DND-41 (cell line): ENCODE data around the gene KCNT2.

Experiments
- ATAC-seq: fragments of 200-7000 bp; cut with Tn5 transposase; 3 replicates; pipeline ENCODE4 v1.9.1; 2021; ENCODE audit warnings: low read depth; ENCODE audit not compliant: insufficient read depth
- DNase-seq: peaks from one replicate; pipeline ENCODE4 v3.0.0-alpha.2; 2020
- H2AFZ ChIP-seq: 2 replicates; pipeline ENCODE4 v1.6.0; 2012; ENCODE audit warnings: low read depth, low read length
- H3K27ac ChIP-seq: 2 replicates; pipeline ENCODE4 v1.5.1; 2012; ENCODE audit warnings: low read length, inconsistent platforms
- H3K27me3 ChIP-seq: fragments of 200-600 bp; sonication (generic); 2 replicates; pipeline ENCODE4 v1.6.0; 2012; ENCODE audit warnings: low read length, mild to moderate bottlenecking, inconsistent platforms; ENCODE audit not compliant: insufficient read depth, poor library complexity
- H3K36me3 ChIP-seq: 2 replicates; pipeline ENCODE4 v1.5.1; 2012; ENCODE audit warnings: low read length, inconsistent platforms; ENCODE audit not compliant: insufficient read depth
- H3K4me1 ChIP-seq: 2 replicates; pipeline ENCODE4 v1.5.1; 2012; ENCODE audit warnings: mild to moderate bottlenecking, low read length; ENCODE audit not compliant: insufficient read depth
- H3K4me2 ChIP-seq: 2 replicates; pipeline ENCODE4 v1.6.0; 2012; ENCODE audit warnings: mild to moderate bottlenecking, moderate library complexity, low read length, inconsistent platforms; ENCODE audit not compliant: insufficient read depth
- H3K4me3 ChIP-seq, 2 experiments: fragments of 200-600 bp in 1 of 2; shearing (Covaris generic) in 1 of 2; 2 replicates each; pipeline ENCODE4 v1.5.1; 2012 to 2016; ENCODE audit warnings: inconsistent platforms in 2 of 2, low read length in 2 of 2, mild to moderate bottlenecking in 2 of 2, low read depth in 1 of 2, moderate library complexity in 1 of 2
- H3K79me2 ChIP-seq: 2 replicates; pipeline ENCODE4 v1.6.0; 2012; ENCODE audit warnings: low read length, inconsistent platforms; ENCODE audit not compliant: insufficient read depth
- H3K9ac ChIP-seq: 2 replicates; pipeline ENCODE4 v1.6.0; 2012; ENCODE audit warnings: low read depth, mild to moderate bottlenecking, inconsistent platforms, low read length, moderate library complexity
- H3K9me3 ChIP-seq: 2 replicates; pipeline ENCODE4 v1.5.1; 2012; ENCODE audit warnings: low read length, moderate library complexity, mild to moderate bottlenecking, inconsistent platforms; ENCODE audit not compliant: insufficient read depth, severe bottlenecking
- H4K20me1 ChIP-seq: 2 replicates; pipeline ENCODE4 v1.6.0; 2012; ENCODE audit warnings: low read length; ENCODE audit not compliant: insufficient read depth
- EZH2 ChIP-seq: IDR thresholded peaks from 3 replicates; pipeline ENCODE4 v1.6.1; 2012; ENCODE audit warnings: borderline replicate concordance, low read depth, mild to moderate bottlenecking, moderate library complexity, low read length, inconsistent platforms; ENCODE audit not compliant: severe bottlenecking
- TF ChIP-seq, protein P1 (sequence below): IDR thresholded peaks from 2 replicates; pipeline ENCODE4 v1.5.1; 2012; ENCODE audit warnings: borderline replicate concordance, low read length, moderate library complexity, mild to moderate bottlenecking; ENCODE audit not compliant: poor library complexity, severe bottlenecking; ENCODE audit errors: extremely low read depth

Gene KCNT2

DNA sequence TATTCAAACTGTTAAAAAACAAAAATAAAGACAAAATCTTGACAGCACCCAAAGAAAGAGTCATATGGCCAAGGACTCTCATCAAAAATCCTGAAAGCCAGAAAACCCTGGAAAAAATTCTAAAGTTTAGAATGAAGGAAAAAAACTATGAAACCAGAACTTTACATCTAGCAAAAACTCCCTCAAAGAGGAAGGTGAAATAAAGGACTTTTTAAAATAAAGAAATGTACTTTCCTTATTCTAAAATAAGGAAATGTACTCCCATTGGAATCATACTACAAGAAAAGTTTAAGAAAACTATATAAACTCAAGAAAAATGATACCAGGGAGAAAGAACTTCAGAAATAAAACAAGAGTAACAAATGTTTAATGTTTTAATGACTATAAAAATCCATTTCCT is 206.3 kb downstream of the KCNT2 start:
- no peak for DNase-seq
- H3K36me3 ChIP-seq, result no peaks in the 10 kb centered on the region
- H4K20me1 ChIP-seq, result no peaks in the 10 kb centered on the region
- no peaks in the 10 kb centered on the region for H3K27me3 ChIP-seq
- H3K27ac ChIP-seq, result no peak overlapping the region
- ATAC-seq, result no peak
- TF ChIP-seq EZH2, result no peak
- TF ChIP-seq, protein P1, sequence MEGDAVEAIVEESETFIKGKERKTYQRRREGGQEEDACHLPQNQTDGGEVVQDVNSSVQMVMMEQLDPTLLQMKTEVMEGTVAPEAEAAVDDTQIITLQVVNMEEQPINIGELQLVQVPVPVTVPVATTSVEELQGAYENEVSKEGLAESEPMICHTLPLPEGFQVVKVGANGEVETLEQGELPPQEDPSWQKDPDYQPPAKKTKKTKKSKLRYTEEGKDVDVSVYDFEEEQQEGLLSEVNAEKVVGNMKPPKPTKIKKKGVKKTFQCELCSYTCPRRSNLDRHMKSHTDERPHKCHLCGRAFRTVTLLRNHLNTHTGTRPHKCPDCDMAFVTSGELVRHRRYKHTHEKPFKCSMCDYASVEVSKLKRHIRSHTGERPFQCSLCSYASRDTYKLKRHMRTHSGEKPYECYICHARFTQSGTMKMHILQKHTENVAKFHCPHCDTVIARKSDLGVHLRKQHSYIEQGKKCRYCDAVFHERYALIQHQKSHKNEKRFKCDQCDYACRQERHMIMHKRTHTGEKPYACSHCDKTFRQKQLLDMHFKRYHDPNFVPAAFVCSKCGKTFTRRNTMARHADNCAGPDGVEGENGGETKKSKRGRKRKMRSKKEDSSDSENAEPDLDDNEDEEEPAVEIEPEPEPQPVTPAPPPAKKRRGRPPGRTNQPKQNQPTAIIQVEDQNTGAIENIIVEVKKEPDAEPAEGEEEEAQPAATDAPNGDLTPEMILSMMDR, result no peak
- no peak overlapping the region for H3K4me3 ChIP-seq
- no peak overlapping the region for H2AFZ ChIP-seq
- H3K79me2 ChIP-seq, result no peaks in the 10 kb centered on the region
- H3K4me2 ChIP-seq, result no peak overlapping the region
- peaks cover 10% of the 10 kb centered on the region for H3K4me1 ChIP-seq
- H3K9me3 ChIP-seq, result no peaks in the 10 kb centered on the region
- H3K9ac ChIP-seq, result no peak overlapping the region

- TF ChIP-seq, protein P1, result no peak
- no peak for TF ChIP-seq EZH2
- no peak overlapping the region for H3K27ac ChIP-seq
- H4K20me1 ChIP-seq, result no peaks in the 10 kb centered on the region
- no peaks in the 10 kb centered on the region for H3K27me3 ChIP-seq
- no peak overlapping the region for H3K4me3 ChIP-seq
- no peaks in the 10 kb centered on the region for H3K9me3 ChIP-seq
- no peak overlapping the region for H3K4me2 ChIP-seq
- DNase-seq (no peak), ATAC-seq (no peak)
- peaks cover 10% of the 10 kb centered on the region for H3K4me1 ChIP-seq
- no peaks in the 10 kb centered on the region for H3K79me2 ChIP-seq
- H2AFZ ChIP-seq, result no peak overlapping the region
- H3K36me3 ChIP-seq, result no peaks in the 10 kb centered on the region
- no peak overlapping the region for H3K9ac ChIP-seq
Measured at GRCh38 chr1:196401452-196401833, 206.8 kb downstream of the KCNT2 start.

DNA sequence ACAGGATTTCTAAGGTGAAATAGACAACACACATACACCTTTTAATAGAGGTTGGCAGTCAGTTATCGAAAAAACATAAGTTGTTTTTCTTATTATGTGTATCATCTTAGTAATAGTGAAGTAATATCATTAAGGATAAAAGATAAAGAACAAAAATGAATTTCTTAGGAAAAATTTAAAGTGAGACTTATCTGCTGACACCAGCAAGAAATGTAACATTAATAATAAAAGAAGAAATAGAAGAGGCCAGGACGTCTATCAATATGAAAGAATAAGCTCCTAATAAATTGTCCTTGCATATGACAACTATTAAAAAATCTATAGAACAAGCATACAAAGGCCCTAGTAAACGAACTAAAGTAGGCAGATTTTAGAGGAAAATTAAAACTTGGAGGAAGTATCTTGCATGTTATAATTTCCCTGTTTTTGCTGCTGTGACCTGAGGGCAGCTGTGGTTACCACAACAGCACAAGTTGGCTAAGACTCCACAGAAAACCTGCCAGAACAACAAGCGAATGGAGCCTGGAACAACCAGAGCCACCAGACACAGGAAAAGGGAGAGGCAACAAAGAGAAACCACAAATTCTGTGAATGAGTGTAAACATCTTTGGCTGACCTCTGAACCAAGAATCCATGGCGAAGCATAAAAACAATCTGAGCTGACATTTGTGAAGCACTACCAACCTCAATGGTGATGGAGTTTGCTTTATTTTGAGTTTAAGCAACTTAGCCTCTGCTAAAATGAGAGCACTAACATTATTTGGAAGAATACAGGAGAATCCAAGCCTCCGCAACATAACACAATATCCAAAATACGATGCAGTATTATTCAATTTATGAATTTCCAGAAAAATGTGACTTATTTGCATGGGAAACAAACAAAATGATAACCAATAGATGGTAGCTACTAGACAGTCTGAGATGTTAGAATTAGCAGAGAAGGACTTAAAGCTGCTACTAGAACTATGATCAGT is 207.5 kb downstream of the KCNT2 start:
- H3K4me1 ChIP-seq, result peaks cover 10% of the 10 kb centered on the region
- H2AFZ ChIP-seq, result no peak overlapping the region
- no peak overlapping the region for H3K27ac ChIP-seq
- peak; percentile 82 for ATAC-seq
- no peak overlapping the region for H3K4me2 ChIP-seq
- no peaks in the 10 kb centered on the region for H3K79me2 ChIP-seq
- no peaks in the 10 kb centered on the region for H3K36me3 ChIP-seq
- H3K9ac ChIP-seq, result no peak overlapping the region
- no peaks in the 10 kb centered on the region for H3K9me3 ChIP-seq
- no peaks in the 10 kb centered on the region for H4K20me1 ChIP-seq
- DNase-seq, result peak; percentile 34
- no peak for TF ChIP-seq EZH2
- TF ChIP-seq, protein P1, result no peak
- no peak overlapping the region for H3K4me3 ChIP-seq
- no peaks in the 10 kb centered on the region for H3K27me3 ChIP-seq
